ENCODE results near the gene ZNF500. TPM values are rescaled to one million over a fixed set of nuclear protein-coding genes. Genes with fewer than 3 reads are reported as not detected.

ZNF500 gene
- total and polyA plus RNA-seq, 2 experiments from 2014 or later = 5.8 to 15.3 TPM

DNA sequence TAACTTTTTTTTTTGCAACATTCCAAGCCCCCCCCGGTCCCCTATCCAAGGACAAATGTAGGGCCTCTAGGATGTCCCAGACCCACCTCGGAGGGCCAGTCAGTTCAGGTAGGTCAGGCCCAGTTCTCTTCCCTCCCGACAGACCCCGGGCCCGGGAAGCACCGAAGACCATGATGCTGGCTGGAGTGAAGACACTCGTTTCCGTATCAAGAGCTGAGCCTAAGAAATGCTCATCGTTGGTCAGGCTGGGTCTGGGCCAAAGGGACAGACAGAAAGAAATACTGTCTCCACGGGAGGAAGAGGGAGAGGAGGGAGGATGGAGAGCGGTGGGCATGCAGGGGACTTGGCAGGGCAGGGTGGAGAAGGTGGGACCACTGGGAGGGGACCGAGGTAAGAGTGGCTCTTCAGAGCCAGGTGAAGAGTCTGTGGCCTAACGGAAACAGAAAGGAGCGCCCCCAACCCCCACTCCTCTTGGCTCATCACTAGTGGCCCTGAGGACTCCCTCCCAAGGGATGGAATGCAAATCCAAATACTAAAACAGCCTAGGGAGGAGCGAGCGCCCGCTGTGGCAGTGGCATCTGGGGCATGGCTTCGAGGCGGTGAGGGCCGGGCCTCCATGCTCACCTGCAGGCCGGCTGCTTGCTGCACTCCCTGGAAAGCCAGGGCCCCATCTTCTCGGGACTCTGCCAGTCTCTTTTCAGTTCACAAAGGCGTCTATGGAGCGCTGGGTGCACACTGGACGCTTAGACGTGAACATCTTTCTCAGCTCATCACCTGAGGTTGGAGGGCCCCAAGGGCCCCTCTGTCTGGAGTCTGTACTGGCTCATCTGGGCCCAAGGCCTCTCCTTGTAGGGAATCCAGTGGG is 37.2 kb upstream of the ZNF500 start (continued):
- TF ChIP-seq, protein P1, sequence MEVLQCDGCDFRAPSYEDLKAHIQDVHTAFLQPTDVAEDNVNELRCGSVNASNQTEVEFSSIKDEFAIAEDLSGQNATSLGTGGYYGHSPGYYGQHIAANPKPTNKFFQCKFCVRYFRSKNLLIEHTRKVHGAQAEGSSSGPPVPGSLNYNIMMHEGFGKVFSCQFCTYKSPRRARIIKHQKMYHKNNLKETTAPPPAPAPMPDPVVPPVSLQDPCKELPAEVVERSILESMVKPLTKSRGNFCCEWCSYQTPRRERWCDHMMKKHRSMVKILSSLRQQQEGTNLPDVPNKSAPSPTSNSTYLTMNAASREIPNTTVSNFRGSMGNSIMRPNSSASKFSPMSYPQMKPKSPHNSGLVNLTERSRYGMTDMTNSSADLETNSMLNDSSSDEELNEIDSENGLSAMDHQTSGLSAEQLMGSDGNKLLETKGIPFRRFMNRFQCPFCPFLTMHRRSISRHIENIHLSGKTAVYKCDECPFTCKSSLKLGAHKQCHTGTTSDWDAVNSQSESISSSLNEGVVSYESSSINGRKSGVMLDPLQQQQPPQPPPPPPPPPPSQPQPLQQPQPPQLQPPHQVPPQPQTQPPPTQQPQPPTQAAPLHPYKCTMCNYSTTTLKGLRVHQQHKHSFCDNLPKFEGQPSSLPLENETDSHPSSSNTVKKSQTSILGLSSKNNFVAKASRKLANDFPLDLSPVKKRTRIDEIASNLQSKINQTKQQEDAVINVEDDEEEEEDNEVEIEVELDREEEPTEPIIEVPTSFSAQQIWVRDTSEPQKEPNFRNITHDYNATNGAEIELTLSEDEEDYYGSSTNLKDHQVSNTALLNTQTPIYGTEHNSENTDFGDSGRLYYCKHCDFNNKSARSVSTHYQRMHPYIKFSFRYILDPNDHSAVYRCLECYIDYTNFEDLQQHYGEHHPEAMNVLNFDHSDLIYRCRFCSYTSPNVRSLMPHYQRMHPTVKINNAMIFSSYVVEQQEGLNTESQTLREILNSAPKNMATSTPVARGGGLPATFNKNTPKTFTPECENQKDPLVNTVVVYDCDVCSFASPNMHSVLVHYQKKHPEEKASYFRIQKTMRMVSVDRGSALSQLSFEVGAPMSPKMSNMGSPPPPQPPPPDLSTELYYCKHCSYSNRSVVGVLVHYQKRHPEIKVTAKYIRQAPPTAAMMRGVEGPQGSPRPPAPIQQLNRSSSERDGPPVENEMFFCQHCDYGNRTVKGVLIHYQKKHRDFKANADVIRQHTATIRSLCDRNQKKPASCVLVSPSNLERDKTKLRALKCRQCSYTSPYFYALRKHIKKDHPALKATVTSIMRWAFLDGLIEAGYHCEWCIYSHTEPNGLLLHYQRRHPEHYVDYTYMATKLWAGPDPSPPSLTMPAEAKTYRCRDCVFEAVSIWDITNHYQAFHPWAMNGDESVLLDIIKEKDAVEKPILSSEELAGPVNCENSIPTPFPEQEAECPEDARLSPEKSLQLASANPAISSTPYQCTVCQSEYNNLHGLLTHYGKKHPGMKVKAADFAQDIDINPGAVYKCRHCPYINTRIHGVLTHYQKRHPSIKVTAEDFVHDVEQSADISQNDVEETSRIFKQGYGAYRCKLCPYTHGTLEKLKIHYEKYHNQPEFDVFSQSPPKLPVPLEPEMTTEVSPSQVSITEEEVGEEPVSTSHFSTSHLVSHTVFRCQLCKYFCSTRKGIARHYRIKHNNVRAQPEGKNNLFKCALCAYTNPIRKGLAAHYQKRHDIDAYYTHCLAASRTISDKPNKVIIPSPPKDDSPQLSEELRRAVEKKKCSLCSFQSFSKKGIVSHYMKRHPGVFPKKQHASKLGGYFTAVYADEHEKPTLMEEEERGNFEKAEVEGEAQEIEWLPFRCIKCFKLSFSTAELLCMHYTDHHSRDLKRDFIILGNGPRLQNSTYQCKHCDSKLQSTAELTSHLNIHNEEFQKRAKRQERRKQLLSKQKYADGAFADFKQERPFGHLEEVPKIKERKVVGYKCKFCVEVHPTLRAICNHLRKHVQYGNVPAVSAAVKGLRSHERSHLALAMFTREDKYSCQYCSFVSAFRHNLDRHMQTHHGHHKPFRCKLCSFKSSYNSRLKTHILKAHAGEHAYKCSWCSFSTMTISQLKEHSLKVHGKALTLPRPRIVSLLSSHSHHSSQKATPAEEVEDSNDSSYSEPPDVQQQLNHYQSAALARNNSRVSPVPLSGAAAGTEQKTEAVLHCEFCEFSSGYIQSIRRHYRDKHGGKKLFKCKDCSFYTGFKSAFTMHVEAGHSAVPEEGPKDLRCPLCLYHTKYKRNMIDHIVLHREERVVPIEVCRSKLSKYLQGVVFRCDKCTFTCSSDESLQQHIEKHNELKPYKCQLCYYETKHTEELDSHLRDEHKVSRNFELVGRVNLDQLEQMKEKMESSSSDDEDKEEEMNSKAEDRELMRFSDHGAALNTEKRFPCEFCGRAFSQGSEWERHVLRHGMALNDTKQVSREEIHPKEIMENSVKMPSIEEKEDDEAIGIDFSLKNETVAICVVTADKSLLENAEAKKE (CRISPR knock-in tag; IDR thresholded peaks at IDR 0.05) = no peak

- peaks cover 18% of the 10 kb centered on the region; the same call in 1 of the 2 replicates for H3F3A ChIP-seq (replicated peaks; ENCODE audit: low read depth)
- peak overlapping the region; percentile 57 for H3K4me3 ChIP-seq
- peak overlapping the region; percentile 81 for H3K4me2 ChIP-seq
- Mint-ChIP-seq H3K4me3 (peak overlapping the region; percentile 81), H3K27me3 (ENCODE audit: insufficient read depth, low read depth, poor library complexity) (peaks cover 10% of the 10 kb centered on the region), H3K9me3 (no peaks in the 10 kb centered on the region), H3K36me3 (ENCODE audit: low read depth) (peaks cover 28% of the 10 kb centered on the region), H3K27ac (peak overlapping the region; percentile 26; the same call in 1 of the 2 replicates), H3K4me1 (peaks cover 26% of the 10 kb centered on the region)
- no peaks in the 10 kb centered on the region for H3K79me2 ChIP-seq (replicated peaks; ENCODE audit: insufficient read depth)
- H3K27ac ChIP-seq (ENCODE audit: low read depth) = peak overlapping the region; percentile 73
- no peaks in the 10 kb centered on the region for H4K20me1 ChIP-seq (replicated peaks; ENCODE audit: insufficient read depth)
- H3K36me3 ChIP-seq (ENCODE audit: insufficient read depth) = peaks cover 3% of the 10 kb centered on the region; the same call in 1 of the 2 replicates
- ATAC-seq (no peak), DNase-seq (ENCODE audit: low spot score) (no peak)
- H3K4me1 ChIP-seq (ENCODE audit: insufficient read depth) = peaks cover 28% of the 10 kb centered on the region; the same call in 1 of the 2 replicates
- H3K27me3 ChIP-seq (ENCODE audit: insufficient read depth) = no peaks in the 10 kb centered on the region
- no peaks in the 10 kb centered on the region for H3K9me2 ChIP-seq (ENCODE audit: insufficient read depth)
- H2AFZ ChIP-seq = no peak overlapping the region
- TF ChIP-seq ZNF331 (CRISPR knock-in tag; IDR thresholded peaks at IDR 0.05; ENCODE audit: low read depth) (no peak), POLR2AphosphoS5 (IDR thresholded peaks at IDR 0.05; ENCODE audit: low read depth) (no peak), NANOG (IDR thresholded peaks at IDR 0.05; ENCODE audit: borderline replicate concordance) (no peak), STAT1 (IDR thresholded peaks at IDR 0.05; ENCODE audit: unreplicated experiment) (no peak), ETS1 (IDR thresholded peaks at IDR 0.05) (no peak), JUNB (IDR thresholded peaks at IDR 0.05; ENCODE audit: unreplicated experiment) (no peak)
- TF ChIP-seq, protein P1 (CRISPR knock-in tag; IDR thresholded peaks at IDR 0.05) = no peak
Measured at GRCh38 chr16:4803401-4803844, 36.5 kb upstream of the ZNF500 start.

All from GM23338 (cell line).